Measurements from ENCODE around the gene CEP76.

Gene CEP76

DNA sequence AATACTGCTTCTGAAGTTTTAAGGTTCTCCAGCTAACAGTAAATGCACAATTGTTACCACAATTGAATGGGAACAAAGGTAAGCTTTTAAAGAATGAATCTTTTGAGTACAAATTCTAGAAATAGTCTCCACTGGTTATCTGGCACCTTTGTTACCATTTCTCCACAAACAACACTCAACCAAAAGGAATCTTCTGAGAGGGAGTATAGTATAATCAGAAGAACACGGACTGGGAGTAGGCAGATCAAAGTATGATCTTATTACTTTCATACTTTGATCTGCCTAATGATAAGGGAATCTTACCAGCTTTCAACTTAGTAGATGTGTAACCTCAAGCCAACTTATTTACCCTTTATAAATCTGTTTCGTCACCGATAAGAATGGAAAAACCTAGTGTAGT is 1.4 kb downstream of the CEP76 start:
- Histone ChIP-seq H3K27ac (peak overlapping the region; percentile 97; the same call in 1 of the 2 replicates), H3K9ac (no peak overlapping the region; the same call in 1 of the 2 replicates)

DNA sequence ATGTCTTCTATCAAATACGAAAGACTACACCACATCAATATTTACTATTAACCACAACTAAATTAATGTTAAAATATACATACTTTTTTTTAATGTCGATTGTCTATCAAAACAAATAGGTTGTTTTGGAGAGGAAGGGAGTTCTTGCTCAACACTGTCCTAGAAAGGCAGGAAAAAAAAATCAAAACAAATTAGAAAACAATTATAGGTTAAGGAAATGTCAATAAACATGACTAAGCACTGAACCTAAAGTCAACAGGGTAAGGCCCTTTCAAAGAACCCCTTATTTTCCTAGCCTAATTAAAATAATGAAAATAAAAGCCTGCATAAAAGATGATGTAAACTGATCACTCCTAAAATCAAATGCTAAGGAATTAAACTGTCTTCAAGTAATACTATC is 2.8 kb downstream of the CEP76 start:
- Histone ChIP-seq H3K27ac (no peak overlapping the region), H3K4me1 (ENCODE audit: low read depth, poor library complexity, severe bottlenecking) (peaks cover 27% of the 10 kb centered on the region), H3K4me2 (no peak overlapping the region), H3K9ac (no peak overlapping the region), H3K4me3 (IDR thresholded peaks at IDR 0.05; ENCODE audit: insufficient read depth, low read depth, low read length) (no peak overlapping the region), H3K36me3 (ENCODE audit: insufficient read depth) (no peaks in the 10 kb centered on the region; the same call in 1 of the 2 replicates), H3K27me3 (ENCODE audit: insufficient read depth, low read depth) (no peaks in the 10 kb centered on the region), H3K79me2 (ENCODE audit: insufficient read depth, low read depth) (peaks cover 50% of the 10 kb centered on the region), H2AFZ (ENCODE audit: low read depth) (no peak overlapping the region), H4K20me1 (ENCODE audit: insufficient read depth) (no peaks in the 10 kb centered on the region)
- TF ChIP-seq, protein P1, sequence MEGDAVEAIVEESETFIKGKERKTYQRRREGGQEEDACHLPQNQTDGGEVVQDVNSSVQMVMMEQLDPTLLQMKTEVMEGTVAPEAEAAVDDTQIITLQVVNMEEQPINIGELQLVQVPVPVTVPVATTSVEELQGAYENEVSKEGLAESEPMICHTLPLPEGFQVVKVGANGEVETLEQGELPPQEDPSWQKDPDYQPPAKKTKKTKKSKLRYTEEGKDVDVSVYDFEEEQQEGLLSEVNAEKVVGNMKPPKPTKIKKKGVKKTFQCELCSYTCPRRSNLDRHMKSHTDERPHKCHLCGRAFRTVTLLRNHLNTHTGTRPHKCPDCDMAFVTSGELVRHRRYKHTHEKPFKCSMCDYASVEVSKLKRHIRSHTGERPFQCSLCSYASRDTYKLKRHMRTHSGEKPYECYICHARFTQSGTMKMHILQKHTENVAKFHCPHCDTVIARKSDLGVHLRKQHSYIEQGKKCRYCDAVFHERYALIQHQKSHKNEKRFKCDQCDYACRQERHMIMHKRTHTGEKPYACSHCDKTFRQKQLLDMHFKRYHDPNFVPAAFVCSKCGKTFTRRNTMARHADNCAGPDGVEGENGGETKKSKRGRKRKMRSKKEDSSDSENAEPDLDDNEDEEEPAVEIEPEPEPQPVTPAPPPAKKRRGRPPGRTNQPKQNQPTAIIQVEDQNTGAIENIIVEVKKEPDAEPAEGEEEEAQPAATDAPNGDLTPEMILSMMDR (conservative IDR thresholded peaks at IDR 0.05; ENCODE audit: low read depth, low read length), result no peak

More for the DNA sequence above, 1.4 kb downstream of the CEP76 start:
- H3K27me3 ChIP-seq (ENCODE audit: insufficient read depth, low read depth), result no peaks in the 10 kb centered on the region
- H3K4me1 ChIP-seq (ENCODE audit: low read depth, poor library complexity, severe bottlenecking), result peaks cover 31% of the 10 kb centered on the region
- peak overlapping the region; percentile 88 for H3K4me2 ChIP-seq
- no peaks in the 10 kb centered on the region; the same call in 1 of the 2 replicates for H3K36me3 ChIP-seq (ENCODE audit: insufficient read depth)
- no peak overlapping the region for H3K4me3 ChIP-seq (IDR thresholded peaks at IDR 0.05; ENCODE audit: insufficient read depth, low read depth, low read length)
- H4K20me1 ChIP-seq (ENCODE audit: insufficient read depth), result no peaks in the 10 kb centered on the region
- H3K79me2 ChIP-seq (ENCODE audit: insufficient read depth, low read depth), result peaks cover 64% of the 10 kb centered on the region
- TF ChIP-seq, protein P1 (conservative IDR thresholded peaks at IDR 0.05; ENCODE audit: low read depth, low read length), result no peak
- no peak overlapping the region for H2AFZ ChIP-seq (ENCODE audit: low read depth)

GRCh38 chr18:12694032-12694431 is 8.5 kb downstream of the CEP76 start:
- H3K36me3 ChIP-seq (ENCODE audit: insufficient read depth), result no peaks in the 10 kb centered on the region; the same call in 1 of the 2 replicates

DNA sequence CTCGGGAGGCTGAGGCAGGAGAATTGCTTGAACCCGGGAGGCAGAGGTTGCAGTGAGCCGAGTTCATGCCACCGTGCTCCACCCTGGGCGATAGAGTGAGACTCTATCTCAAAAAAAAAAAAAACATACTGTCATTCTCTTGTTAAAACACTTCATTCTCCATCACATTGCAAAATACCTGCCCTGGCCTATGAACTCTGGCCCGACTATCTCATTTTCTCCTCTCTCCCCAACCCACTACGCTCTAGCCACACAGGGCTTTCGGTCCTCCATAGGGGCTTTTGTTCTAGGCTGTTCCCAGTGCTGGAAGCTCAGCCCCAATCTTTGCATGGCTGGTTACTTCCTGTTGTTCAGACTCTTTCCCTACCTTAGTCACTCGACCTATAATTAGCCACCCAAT is 10.3 kb downstream of the CEP76 start:
- Histone ChIP-seq H3K36me3 (ENCODE audit: insufficient read depth) (no peaks in the 10 kb centered on the region), H3K9ac (no peak overlapping the region), H3K4me3 (IDR thresholded peaks at IDR 0.05; ENCODE audit: insufficient read depth, low read depth, low read length) (no peak overlapping the region), H3K79me2 (ENCODE audit: insufficient read depth, low read depth) (no peaks in the 10 kb centered on the region), H3K27me3 (ENCODE audit: insufficient read depth, low read depth) (no peaks in the 10 kb centered on the region), H3K4me2 (no peak overlapping the region), H2AFZ (ENCODE audit: low read depth) (no peak overlapping the region), H3K4me1 (ENCODE audit: low read depth, poor library complexity, severe bottlenecking) (peaks cover 8% of the 10 kb centered on the region), H4K20me1 (ENCODE audit: insufficient read depth) (no peaks in the 10 kb centered on the region), H3K27ac (no peak overlapping the region)
- TF ChIP-seq, protein P1 (conservative IDR thresholded peaks at IDR 0.05; ENCODE audit: low read depth, low read length), result no peak

More at GRCh38 chr18:12694032-12694431, 8.5 kb downstream of the CEP76 start:
- no peak overlapping the region for H3K9ac ChIP-seq
- H3K79me2 ChIP-seq (ENCODE audit: insufficient read depth, low read depth), result no peaks in the 10 kb centered on the region; the same call in 1 of the 2 replicates
- H3K4me1 ChIP-seq (ENCODE audit: low read depth, poor library complexity, severe bottlenecking), result peaks cover 8% of the 10 kb centered on the region
- H4K20me1 ChIP-seq (ENCODE audit: insufficient read depth), result no peaks in the 10 kb centered on the region
- no peak overlapping the region for H3K4me3 ChIP-seq (IDR thresholded peaks at IDR 0.05; ENCODE audit: insufficient read depth, low read depth, low read length)
- no peak overlapping the region for H3K27ac ChIP-seq
- no peak overlapping the region for H3K4me2 ChIP-seq
- TF ChIP-seq, protein P1 (conservative IDR thresholded peaks at IDR 0.05; ENCODE audit: low read depth, low read length), result no peak
- H2AFZ ChIP-seq (ENCODE audit: low read depth), result no peak overlapping the region
- no peaks in the 10 kb centered on the region for H3K27me3 ChIP-seq (ENCODE audit: insufficient read depth, low read depth)

Measured in KMS-11 (cell line).